Measurements from ENCODE around the gene FABP3.
"Not testable (repeated sequence)": the region's sequence is repeated elsewhere in the genome, so short reads cannot be mapped to it uniquely, and the experiment has no call there.

GRCh38 chr1:31386576-31387243, 13.8 kb upstream of the FABP3 start:
- TF ChIP-seq, protein P1, sequence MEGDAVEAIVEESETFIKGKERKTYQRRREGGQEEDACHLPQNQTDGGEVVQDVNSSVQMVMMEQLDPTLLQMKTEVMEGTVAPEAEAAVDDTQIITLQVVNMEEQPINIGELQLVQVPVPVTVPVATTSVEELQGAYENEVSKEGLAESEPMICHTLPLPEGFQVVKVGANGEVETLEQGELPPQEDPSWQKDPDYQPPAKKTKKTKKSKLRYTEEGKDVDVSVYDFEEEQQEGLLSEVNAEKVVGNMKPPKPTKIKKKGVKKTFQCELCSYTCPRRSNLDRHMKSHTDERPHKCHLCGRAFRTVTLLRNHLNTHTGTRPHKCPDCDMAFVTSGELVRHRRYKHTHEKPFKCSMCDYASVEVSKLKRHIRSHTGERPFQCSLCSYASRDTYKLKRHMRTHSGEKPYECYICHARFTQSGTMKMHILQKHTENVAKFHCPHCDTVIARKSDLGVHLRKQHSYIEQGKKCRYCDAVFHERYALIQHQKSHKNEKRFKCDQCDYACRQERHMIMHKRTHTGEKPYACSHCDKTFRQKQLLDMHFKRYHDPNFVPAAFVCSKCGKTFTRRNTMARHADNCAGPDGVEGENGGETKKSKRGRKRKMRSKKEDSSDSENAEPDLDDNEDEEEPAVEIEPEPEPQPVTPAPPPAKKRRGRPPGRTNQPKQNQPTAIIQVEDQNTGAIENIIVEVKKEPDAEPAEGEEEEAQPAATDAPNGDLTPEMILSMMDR (IDR thresholded peaks at IDR 0.05; ENCODE audit: low read length): not testable (repeated sequence)
- TF ChIP-seq EZH2 (IDR thresholded peaks at IDR 0.05; ENCODE audit: borderline replicate concordance, low read length): not testable (repeated sequence)
